Stimulated activated CD8-positive, alpha-beta memory T cell treated with anti-CD3 and anti-CD28 coated beads, Interleukin-4, amount 100 ng/mL, for 4 hours (primary cell): Measurements from ENCODE around the gene HELLS.
"Not testable (repeated sequence)": the region's sequence is repeated elsewhere in the genome, so short reads cannot be mapped to it uniquely, and the experiment has no call there.

Source experiments
- DNase-seq, 2 donors: peaks; one replicate each; pipeline ENCODE4 v3.0.0-alpha.2; 2020; ENCODE audit warnings: low read depth in 2 of 2, low spot score in 1 of 2

Gene HELLS

DNA sequence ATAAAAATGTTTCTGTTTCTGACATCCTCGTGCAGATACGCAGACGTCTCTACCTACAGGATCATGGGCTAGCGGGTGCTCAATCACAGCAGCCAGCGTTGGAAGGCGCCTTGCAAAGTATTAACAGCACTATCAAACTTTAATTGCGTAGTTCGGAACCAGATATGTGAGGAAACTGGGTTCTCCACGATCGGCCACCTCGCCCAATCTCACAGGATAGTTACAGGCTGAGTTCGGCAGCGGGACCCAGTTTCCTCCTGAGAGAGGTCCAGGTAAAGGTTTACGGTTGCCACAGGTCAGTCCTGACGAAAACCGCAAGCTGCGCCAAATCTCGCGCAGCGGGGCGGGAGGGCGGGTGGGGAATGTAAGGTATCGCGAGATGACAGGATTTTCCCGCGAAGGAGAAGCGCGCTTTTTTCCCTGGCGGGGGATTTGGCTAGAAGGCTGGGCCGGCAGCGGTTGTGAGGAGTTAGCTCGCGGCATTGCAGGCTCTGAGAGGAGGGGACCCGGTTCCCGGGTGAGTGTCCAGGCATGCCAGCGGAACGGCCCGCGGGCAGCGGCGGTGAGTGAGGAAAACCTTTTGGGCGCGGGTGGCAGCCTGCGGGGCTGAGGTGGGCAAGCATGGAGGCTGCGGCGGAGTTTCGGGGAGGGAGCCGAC is at the start of gene HELLS:
Gene HELLS, plus strand, starts transcription at position 398 of the 658 bp plus-strand sequence. Its CDS starts 134 bp downstream, at position 532.
- DNase-seq = peak; percentile 27 to 41

DNA sequence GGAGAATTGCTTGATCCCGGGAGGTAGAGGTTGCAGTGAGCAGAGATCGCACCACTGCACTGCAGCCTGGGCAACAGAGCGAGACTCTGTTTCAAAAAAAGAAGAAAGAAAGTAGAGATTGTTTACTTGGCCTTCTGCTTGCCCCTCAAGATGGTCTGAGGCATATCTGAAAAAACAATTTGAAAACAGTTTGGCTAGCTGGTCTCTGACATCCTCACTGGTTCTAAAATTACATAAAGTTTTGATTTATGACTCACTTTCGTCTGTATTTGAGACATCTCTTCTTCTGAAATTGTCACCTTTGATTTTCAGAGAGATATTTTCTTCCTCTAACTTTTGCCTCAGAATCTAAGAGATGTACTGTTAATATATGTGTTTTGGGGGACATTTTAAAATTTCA is 49.6 kb upstream of the HELLS start:
- no peak for DNase-seq

DNA sequence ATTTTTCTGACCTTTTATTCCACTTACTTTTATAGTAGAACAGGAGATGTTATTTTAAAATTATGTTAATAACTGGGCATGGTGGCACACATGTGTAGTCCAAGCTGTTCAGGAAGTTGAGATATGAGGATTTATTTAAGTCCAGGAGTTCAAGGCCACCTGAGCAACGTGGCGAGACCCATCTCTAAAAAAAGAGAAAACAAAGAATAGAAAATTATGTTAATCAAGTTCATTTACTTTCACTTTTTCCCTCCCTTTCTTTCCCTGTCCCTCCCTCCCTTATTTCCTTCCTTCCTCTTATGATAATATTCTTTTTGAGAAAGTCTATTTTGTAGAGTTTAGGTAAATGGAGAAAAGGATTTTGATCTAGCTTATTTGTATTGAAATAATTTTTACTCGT is 48.9 kb upstream of the HELLS start:
- DNase-seq = no peak

DNA sequence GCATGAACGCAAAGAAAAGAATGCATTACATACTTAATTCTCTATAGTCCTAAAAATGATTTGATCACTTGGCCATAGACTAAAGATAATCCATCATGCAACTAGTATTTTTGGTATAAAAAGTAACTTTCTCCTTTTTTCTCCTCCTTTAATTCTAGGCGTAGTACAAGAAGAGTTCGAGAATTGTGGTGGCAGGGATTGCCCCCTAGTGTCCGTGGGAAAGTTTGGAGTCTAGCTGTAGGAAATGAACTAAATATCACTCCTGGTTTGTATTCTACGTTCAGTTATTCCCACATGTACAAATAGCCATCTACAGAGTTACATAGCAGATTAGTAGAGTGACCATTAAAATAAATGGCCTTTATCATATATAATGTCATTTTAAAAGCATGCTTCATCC is 45.5 kb upstream of the HELLS start:
- DNase-seq = no peak

DNA sequence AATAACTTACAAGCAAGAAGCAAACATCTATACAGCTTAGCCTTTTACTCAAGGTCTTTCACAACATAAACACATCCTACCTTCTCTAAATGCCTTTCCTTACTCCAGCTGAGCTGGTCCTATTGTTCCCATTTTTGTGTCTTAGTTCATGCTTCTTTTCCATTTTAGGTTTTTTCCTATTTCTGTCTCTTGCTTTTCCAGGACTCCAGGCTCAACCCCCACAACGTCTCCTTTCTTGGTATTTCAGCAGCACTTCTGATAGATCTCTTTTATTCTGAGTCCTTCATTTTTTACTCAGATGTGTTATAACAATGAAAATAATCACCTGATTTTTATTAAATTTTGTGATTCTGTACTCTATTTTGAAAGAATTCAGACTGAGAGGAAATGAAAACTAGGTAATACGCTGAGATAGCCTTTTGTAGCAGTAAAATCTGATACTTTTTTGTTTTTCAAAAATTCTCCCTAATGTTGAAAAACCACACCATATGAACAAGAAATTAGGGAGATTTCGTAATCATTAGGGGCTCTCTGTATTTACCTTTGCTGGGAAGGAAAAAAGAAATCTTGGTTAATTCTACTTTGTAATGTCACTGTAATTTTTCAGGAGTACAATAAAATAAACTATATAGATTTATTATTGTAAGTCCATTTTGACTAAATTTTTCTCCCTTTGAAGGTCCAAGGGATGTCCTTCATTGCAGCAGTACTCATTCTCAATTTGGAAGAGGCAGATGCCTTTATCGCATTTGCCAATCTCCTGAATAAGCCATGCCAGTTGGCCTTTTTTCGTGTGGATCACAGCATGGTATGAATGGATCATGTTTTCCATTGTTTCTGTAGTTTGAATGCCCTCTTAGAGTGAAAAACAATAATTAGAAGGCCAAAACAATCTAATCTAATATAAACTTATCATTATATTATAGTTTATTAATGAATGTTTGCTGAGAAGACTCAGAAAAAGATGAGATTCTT is 24.0 kb upstream of the HELLS start:
- no peak for DNase-seq

DNA sequence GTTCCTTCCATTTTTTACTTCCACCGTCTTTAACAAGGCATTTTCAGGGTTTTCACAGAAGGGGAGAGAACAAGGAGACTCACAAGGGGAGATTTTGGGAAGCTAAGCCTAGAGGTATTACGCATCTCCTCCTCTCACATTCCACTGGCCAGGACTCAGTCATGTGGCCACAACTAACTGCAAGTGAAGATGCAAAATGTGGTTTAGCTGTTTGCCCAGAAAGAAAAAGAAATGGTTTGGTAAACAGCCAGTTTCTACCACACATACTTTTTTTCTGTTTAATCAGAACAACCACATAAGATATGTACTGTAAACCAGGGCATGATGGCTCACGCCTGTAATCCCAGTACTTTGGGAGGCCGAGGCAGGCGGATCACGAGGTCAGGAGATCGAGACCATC is 21.4 kb upstream of the HELLS start:
- DNase-seq = no peak

DNA sequence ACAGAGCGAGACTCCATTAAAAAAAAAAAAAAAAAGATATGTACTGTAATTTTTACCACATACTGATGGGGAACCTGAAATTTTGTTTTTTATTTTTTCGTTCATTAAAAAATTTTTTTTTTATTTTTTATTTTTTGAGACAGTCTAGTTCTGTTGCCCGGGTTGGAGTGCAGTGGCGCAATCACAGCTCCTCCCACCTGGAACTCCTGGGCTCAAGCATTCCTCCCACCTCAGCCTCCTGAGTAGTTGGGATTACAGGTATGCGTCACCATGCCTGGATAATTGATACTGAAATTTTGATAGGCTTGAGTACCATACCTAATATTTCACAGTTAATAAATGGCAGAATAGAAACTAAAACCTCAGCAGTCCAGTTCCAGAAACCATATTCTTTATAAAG is 20.9 kb upstream of the HELLS start:
- DNase-seq = no peak

DNA sequence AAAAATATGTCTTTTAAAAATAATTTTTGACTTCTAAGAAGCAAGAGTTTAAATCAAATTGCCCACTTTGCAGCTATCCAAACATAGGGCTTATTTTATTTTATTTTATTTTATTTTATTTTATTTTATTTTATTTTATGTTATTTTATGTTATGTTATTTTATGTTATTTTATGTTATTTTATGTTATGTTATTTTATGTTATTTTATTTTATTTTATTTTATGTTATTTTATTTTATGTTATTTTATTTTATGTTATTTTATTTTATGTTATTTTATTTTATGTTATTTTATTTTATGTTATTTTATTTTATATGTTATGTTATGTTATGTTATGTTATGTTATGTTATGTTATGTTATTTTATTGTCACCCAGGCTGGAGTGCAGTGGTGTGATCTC is 14.0 kb upstream of the HELLS start:
- not testable (repeated sequence) for DNase-seq

DNA sequence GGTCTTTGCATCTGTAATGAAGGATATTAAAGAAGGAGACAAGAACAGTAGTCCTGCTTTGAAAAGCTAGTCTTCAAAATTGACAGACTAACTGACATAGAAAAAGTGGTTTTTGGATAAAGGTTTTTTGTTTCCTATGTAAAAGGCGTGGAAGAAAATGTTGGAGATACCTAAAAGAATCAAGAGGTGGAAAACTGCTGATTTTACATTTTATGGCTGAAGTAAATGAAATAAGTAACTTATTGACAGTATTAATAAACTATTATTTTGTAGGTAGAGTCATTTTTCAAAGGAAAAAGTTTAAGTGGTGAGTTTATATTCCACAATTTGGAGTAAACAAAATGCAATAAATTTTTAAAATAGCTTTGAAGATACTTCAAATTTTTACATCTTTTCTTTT is 12.6 kb upstream of the HELLS start:
- DNase-seq = no peak

DNA sequence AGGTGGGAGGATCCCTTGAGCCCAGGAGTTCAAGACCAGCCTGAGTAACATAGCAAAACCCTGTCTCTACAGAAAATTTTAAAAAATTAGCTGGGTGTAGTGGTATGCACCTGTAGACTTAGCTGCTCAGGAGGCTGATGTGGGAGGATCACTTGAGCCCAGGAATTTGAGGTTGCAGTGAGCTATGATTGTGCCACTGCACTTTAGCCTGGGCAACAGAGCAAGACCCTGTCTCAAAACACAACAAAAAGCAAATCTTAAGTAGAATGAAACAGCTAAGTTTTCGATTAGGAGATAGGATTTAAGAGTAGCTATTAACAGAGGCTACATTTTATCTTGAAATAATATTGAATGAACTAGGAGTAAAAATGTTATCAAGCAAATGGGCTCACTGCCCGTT is 3.3 kb upstream of the HELLS start:
- not testable (repeated sequence) for DNase-seq

DNA sequence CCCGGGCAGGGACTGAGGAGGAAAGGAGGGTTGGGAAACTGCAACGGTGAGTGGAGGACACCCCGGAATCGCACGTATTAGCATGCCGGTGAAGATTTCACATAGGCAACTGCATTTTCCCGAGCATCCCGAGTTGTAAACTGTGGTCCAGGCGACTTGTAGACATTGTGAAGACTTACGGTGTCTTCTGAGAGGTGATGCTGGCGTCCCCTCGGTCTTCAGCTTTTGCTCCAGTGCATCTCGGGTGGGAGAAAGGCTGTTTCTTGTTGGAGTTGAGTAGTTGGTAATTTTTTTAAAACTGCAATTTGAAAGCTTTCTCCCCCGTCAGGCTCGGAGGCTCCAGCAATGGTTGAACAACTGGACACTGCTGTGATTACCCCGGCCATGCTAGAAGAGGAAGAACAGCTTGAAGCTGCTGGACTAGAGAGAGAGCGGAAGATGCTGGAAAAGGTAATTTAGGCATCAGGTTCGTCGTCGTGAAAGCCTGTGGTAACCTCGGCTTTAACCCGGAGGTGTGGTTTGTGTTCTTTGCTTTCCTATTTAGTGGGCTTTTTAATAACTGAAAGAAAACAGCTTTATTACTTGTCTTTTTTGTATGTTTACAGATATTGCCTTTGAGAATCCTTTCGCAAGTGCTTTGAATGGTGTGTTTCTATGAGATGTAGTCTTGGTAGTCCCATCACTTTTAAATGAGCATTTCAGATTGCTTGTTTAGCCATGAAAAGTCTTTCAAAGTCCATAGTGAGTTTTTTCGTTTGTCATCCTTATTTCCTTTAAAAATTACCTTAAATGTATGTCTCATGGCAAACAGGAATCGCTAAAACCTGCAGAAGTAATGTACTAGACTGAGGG is 687 bp downstream of the HELLS start:
- DNase-seq = no peak

DNA sequence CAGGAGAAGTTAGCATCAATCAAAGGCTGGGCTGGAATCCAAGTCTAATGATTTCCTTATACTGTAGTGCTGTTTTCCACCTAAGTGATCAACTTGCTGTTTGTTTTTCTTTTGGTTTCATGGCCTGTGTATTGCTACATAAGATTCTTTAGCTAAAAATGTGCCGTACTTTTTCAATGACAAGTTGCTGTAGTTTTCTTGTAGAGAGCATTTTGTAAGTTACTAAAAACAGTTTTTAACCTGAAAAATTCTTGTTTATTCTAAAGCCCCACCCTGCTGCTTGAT is 1.3 kb downstream of the HELLS start:
- DNase-seq = no peak

DNA sequence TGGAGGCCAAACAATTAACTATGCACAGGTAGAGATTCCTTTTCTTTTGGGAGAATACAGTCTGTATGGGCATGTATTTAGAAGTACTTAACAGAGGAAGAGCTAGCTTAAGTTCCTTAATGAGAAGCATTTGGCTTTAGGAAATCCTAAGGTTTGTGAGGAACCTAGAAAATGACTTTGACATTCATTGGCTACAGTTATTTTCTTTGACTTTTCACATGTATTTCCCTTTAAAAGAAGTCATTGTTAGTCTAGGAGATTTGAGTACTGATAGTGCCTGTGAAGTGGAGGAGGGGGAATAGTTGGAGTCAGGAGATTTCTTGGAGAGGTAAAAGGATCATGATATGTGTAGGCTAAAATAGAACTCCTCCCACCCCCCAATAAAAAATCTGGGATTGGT is 3.6 kb downstream of the HELLS start:
- no peak for DNase-seq

DNA sequence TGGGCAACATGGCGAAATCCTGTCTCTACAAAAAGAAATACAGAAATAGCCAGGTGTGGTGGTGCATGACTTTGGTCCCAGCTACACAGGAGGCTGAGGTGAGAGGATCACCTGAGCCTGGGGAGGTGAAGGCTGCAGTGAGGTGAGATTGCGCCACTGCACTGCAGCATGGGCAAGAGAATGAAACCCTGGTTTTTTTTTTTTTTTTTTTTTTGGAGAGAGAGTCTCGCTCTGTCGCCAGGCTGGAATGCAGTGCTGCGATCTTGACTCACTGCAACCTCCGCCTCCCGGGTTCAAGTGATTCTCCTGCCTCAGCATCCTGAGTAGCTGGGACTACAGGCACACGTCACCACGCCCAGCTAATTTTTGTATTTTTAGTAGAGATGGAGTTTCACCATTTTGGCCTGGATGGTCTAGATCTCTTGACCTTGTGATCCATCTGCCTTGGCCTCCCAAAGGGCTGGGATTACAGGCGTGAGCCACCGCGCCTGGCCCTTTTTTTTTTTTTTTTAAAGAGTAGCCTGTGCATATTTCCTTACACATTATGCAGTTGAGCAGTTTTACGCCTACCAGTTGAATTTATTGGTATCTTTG is 22.2 kb downstream of the HELLS start:
- not testable (repeated sequence) for DNase-seq

DNA sequence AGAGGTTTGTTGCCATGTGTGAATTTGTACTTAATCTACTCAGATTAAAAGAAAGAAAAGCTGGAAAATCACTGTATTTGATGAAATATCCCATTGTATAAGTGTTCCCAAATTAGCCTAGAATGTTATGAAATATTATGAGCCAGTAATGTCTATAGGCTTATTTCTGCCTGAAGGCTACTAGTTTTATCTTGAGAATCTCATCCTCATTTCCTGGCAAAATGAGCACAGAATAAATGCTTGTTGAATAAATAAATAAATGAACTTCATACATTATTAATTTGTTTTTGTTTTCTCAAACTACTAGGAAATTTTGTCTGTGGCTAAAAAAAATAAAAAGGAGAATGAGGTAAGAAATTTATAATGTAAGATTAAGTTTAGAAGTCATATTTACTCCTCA is 25.5 kb downstream of the HELLS start:
- DNase-seq = no peak

DNA sequence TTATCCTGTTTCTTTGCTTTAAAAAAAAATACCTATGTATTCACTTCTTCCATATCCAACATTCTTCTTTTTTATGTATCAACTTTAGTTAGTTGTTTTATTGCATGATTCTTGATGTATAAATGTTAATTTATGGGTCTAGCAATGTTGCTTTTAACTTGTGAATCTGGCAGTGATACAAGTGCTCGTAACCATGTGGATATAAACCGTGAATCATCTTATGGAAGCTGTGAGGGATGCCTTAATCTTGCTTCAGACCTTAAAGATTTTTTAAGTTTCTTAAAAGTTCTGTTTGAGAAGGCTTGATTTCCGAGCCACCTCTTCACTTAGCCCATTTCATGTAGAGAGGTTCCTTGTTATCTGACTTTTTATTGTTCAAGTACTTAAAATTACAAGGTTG is 25.9 kb downstream of the HELLS start:
- no peak for DNase-seq

DNA sequence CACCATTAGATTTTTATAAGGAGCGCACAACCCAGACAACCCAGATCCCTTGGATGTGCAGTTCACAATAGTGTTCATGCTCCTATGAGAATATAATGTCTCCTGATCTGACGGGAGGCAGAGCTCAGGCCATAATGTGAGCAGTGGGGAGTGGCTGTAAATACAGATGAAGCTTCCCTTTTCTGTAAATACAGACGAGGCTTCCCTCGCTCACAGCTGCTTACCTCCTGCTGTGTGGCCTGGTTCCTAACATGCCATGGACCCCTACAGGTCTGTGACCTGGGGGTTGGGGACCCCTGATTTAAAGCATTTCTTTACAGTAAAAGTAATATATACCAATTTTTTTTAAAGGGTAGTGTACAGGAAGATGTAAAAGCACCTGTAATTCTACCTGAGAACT is 33.2 kb downstream of the HELLS start:
- DNase-seq = no peak

DNA sequence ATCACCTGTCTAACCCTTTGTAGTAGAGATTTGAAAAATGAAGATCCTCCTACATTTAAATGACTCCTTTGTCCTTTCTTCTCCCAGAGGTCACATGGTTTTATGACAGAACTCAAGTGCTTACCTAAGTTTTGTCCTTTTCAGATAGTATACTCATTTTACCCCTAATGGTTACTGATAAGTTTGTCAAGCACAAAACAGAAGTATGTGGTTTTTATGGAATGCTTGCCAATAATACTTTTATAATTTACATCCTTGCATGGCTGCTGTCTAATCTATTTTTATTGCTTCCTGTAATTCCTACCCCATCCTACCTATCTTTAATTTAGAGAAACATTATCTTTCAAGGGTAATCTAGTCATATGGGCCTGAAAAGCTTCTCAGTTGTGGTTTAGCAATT is 37.5 kb downstream of the HELLS start:
- DNase-seq = no peak

DNA sequence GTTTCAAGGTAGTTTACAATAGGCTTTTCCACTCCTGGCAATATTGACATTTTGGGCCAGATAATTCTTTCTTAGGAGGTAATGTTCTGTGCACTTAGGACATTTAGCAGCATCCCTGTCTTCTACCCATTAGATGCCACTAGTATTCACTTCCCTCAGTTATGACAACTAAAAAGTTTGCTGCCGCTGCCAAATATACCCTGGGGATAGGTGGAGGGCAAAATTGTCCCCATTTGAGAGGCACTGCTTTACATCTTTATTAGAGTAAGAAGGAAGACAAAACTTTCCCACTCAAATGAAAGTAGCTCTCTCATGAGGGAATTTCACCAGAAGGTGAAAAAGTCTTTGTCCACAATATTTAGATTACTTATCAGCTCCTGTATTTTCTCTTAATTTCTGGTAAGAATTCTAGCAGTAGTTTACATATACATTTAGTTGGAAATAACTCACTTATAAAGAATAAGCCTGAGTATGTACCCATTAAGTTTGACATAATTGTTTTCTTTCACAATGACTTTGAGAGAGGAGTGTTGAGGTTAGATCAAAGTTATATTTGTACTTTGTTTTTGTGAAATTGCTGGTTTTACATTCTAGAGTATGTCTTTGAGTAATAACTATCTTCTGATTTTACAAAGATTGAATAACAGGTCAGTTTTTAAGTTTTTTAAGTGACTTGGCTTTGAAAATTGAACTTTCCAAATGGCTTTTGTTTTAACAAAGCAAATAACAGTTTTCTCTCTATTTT is 46.0 kb downstream of the HELLS start:
- no peak for DNase-seq

DNA sequence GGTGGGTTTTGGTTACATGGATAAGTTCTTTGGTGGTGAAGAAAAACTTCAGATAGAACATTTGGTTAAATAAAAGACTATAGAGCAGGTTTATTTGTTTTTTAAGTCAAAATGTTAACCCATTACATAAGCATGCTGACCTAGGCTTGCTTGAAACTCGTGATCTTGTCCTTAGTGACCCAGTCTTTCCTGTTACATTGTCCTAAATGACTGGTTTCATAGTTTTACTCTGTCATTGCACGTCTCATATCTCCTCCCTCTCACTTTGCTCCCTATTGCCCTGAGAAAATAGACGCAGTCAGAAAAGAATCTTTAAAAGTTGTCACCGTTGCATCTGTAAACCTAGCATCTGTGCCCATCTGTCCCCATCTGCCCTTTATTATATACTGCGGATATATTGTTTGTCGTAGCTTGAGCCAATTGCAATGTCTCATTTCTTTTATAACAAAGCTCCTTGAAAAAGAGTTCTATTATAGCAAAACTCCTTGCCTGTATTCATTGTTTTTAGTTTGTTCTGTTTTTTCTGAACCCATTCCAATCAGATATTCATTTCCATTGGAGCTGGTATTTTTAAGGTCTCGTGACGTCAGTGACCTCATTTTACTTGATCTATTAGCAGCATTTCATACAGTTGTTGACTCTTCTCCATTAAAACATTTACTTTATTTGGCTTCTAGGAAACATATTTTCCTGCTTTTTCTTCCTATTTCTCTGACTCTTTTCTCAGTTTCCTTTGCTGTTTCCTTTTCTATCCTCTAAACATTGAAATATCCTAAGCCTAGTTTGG is 57.3 kb downstream of the HELLS start:
- DNase-seq = no peak
